GM12891 (cell line): Measurements from ENCODE around the gene CMSS1.

Source experiments
- POLR2A ChIP-seq: IDR thresholded peaks from 2 replicates; pipeline ENCODE4 v1.6.1; 2011; ENCODE audit warnings: low read depth, low read length, control low read depth
- POLR2AphosphoS5 ChIP-seq: IDR thresholded peaks from 2 replicates; pipeline ENCODE4 v1.6.1; 2011; ENCODE audit warnings: low read depth, low read length, control low read depth
- SPI1 ChIP-seq: IDR thresholded peaks from 2 replicates; pipeline ENCODE4 v1.6.1; 2011; ENCODE audit warnings: low read depth, low read length, control low read depth
- TAF1 ChIP-seq: IDR thresholded peaks from 2 replicates; pipeline ENCODE4 v1.6.1; 2011; ENCODE audit warnings: low read depth, low read length, control low read depth

DNA sequence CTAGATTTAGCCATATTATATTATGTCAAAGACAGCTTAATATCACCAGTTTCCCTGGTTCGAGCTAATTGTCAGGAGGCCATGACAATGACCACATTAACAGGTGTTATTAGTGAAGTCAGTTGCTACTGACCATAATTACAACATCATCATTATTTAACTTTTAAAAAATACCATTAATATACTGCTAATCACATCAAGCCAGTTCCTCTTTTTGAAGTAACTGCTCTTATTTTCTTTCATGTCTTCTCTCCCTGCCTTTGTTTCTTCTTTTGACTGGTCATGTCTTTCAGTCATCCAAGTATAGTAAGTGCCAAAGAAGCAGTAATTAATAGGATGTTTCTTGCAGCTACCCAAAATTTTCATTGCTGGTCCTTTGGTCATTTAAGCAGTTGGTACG is 61.6 kb downstream of the CMSS1 start:
- TF ChIP-seq SPI1 = peak; percentile 82
- no peak for TF ChIP-seq TAF1
- TF ChIP-seq POLR2AphosphoS5 = no peak
- TF ChIP-seq POLR2A = no peak
